ENCODE data around the gene P2RY8.

- TF ChIP-seq CEBPB (IDR thresholded peaks at IDR 0.05) (no peak), MAX (IDR thresholded peaks at IDR 0.05) (no peak)
Observed at GRCh38 chrX:1449036-1449822, 87.8 kb downstream of the P2RY8 start.

Data from Ishikawa (cell line).